ENCODE measurements around the gene TGFBR3.

DNA sequence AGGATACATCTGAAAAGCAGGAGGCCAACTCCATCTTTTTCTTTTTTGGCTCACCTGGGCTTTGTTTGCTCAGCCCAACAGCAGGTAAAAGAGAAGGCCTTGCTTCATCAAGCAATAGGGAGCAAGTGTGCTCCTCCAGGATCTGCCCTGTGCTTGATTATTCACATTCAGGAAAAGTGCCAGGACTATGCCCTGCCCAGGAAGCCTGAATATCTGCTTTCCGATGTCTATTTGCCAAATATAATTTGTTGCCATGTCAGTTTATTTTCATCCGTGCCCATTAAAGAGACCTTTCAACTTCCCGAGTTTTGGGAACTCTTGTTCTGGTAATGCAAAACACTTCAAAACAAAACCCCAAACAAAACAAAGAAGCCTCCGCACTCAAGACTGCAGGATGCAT, 200.0 kb downstream of the TGFBR3 start:
- no peak for TF ChIP-seq EP300 (IDR thresholded peaks at IDR 0.05)
- no peak for TF ChIP-seq POLR2A (IDR thresholded peaks at IDR 0.05)
- TF ChIP-seq POLR2AphosphoS5 (IDR thresholded peaks at IDR 0.05): no peak
- TF ChIP-seq, protein P1, sequence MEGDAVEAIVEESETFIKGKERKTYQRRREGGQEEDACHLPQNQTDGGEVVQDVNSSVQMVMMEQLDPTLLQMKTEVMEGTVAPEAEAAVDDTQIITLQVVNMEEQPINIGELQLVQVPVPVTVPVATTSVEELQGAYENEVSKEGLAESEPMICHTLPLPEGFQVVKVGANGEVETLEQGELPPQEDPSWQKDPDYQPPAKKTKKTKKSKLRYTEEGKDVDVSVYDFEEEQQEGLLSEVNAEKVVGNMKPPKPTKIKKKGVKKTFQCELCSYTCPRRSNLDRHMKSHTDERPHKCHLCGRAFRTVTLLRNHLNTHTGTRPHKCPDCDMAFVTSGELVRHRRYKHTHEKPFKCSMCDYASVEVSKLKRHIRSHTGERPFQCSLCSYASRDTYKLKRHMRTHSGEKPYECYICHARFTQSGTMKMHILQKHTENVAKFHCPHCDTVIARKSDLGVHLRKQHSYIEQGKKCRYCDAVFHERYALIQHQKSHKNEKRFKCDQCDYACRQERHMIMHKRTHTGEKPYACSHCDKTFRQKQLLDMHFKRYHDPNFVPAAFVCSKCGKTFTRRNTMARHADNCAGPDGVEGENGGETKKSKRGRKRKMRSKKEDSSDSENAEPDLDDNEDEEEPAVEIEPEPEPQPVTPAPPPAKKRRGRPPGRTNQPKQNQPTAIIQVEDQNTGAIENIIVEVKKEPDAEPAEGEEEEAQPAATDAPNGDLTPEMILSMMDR (IDR thresholded peaks at IDR 0.05): no peak

Measured in stomach (tissue), 4 donors.